Transverse colon (tissue), 4 donors: ENCODE data around the gene OPTC.

Source experiments
- POLR2A ChIP-seq: fragments of 450-650 bp; IDR thresholded peaks from one replicate; pipeline ENCODE4 v1.6.1; 2016; ENCODE audit warnings: antibody characterized with exemption, mild to moderate bottlenecking, moderate library complexity
- POLR2AphosphoS5 ChIP-seq, 3 donors: sonication (generic); formaldehyde crosslinking; IDR thresholded peaks; one replicate each; pipeline ENCODE4 v1.6.1; 2016; ENCODE audit warnings: antibody characterized with exemption in 3 of 3
- TF ChIP-seq, protein P1 (sequence below), 5 experiments: fragments of 200-600 bp in 3 of 5; fragments of 450-650 bp in 2 of 5; sonication (generic) in 3 of 5; IDR thresholded peaks; 1 replicate in 2 of 5; 2 replicates in 3 of 5; pipeline ENCODE4 v1.5.1; 2016 to 2017; ENCODE audit warnings: antibody characterized with exemption in 5 of 5, inconsistent platforms in 3 of 5, mild to moderate bottlenecking in 2 of 5, moderate library complexity in 1 of 5

DNA sequence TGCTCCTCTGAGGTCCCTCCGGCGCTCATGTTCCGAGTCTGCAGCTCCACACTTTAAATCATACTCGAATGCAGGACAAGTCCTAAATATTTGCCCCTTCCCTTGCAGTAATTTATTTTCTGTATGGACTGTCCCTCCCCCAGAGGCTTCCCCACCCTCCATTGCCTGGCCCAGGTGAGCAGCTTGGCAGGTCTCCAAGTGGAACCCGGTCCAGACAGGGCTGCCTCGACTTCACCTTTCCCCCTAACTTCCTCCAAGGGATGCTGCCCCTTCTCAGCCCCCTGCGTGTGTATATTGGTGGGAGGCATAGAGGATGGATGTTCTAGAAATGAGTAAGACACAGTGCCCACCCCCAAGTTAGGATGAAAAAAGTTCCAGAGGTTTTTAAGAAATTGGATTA lies 5.4 kb upstream of the OPTC start:
- TF ChIP-seq, protein P1, sequence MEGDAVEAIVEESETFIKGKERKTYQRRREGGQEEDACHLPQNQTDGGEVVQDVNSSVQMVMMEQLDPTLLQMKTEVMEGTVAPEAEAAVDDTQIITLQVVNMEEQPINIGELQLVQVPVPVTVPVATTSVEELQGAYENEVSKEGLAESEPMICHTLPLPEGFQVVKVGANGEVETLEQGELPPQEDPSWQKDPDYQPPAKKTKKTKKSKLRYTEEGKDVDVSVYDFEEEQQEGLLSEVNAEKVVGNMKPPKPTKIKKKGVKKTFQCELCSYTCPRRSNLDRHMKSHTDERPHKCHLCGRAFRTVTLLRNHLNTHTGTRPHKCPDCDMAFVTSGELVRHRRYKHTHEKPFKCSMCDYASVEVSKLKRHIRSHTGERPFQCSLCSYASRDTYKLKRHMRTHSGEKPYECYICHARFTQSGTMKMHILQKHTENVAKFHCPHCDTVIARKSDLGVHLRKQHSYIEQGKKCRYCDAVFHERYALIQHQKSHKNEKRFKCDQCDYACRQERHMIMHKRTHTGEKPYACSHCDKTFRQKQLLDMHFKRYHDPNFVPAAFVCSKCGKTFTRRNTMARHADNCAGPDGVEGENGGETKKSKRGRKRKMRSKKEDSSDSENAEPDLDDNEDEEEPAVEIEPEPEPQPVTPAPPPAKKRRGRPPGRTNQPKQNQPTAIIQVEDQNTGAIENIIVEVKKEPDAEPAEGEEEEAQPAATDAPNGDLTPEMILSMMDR (IDR thresholded peaks at IDR 0.05), result no peak
- TF ChIP-seq POLR2AphosphoS5 (IDR thresholded peaks at IDR 0.05), result no peak
- no peak for TF ChIP-seq POLR2A
